K562 (cell line): Measurements from ENCODE around the gene ADAM8. TPM values are rescaled to one million over a fixed set of nuclear protein-coding genes. Genes with fewer than 3 reads are reported as not detected.

Experiments
- ATAC-seq: fragments of 200-7000 bp; cut with Tn5 transposase; 3 replicates; pipeline ENCODE4 v1.9.1; 2020; ENCODE audit warnings: moderate library complexity
- BruUV-seq: library from RNA; stranded (reverse); fragments of 400-500 nt; replicated peaks from 2 replicates; lab custom pipeline; 2021; lab: Mats Ljungman, UMichigan
- CTCF ChIA-PET: fragments of 300-600 bp; formaldehyde crosslinking; extraction: SDS; loops from one replicate; lab custom pipeline; 2021; ENCODE audit warnings: low intra/inter-chr PET ratio; lab: Yijun Ruan, JAX
- POLR2A ChIA-PET: fragments of 300-600, 350-650 bp; sonication (Branson Sonifier 250); formaldehyde crosslinking; extraction: SDS; loops from one replicate; lab custom pipeline; 2021; ENCODE audit warnings: antibody characterized with exemption, inconsistent platforms; lab: Yijun Ruan, JAX
- DNase-seq, 4 experiments: peaks; one replicate each; pipeline versions ENCODE4 v3.0.0 to v3.0.0-alpha.2; 2011 to 2018; ENCODE audit warnings: low spot score in 3 of 4, mixed read lengths in 3 of 4; ENCODE audit errors: extremely low read depth in 1 of 4
- FAIRE-seq: peaks from 2 replicates; lab custom pipeline; 2011; peaks lifted over from hg19 to GRCh38; lab: Jason Lieb, UNC
- H2AFZ ChIP-seq: 2 replicates; pipeline ENCODE4 v1.6.0; 2011; ENCODE audit warnings: low read depth, low read length, control low read depth, inconsistent platforms
- H3K27ac ChIP-seq: fragments of 200-600 bp; 3 replicates; pipeline ENCODE4 v1.8.0; 2011; ENCODE audit warnings: low read depth, mild to moderate bottlenecking, control low read depth, inconsistent platforms, low read length, moderate library complexity, mixed read lengths; ENCODE audit errors: extremely low read depth
- H3K27me3 ChIP-seq, 2 experiments: fragments of 300-600 bp in 1 of 2; 2 replicates in 1 of 2; 3 replicates in 1 of 2; pipeline versions ENCODE4 v1.6.0 to v1.8.0; 2011; ENCODE audit warnings: inconsistent platforms in 2 of 2, low read length in 2 of 2, mild to moderate bottlenecking in 1 of 2, mixed read lengths in 1 of 2, moderate library complexity in 1 of 2; ENCODE audit not compliant: control insufficient read depth in 2 of 2, insufficient read depth in 2 of 2
- H3K36me3 ChIP-seq: fragments of 300-600 bp; 3 replicates; pipeline ENCODE4 v1.8.0; 2011; ENCODE audit warnings: mild to moderate bottlenecking, low read length, inconsistent platforms; ENCODE audit not compliant: control insufficient read depth, insufficient read depth
- H3K4me1 ChIP-seq, 2 experiments: fragments of 200-600 bp in 1 of 2; replicated peaks in 1 of 2; 2 replicates in 1 of 2; 3 replicates in 1 of 2; pipeline versions ENCODE4 v1.5.1 to v1.8.0; 2011; ENCODE audit warnings: inconsistent platforms in 2 of 2, low read length in 2 of 2, mild to moderate bottlenecking in 1 of 2, mixed read lengths in 1 of 2, moderate library complexity in 1 of 2; ENCODE audit not compliant: control insufficient read depth in 2 of 2, insufficient read depth in 2 of 2
- H3K4me2 ChIP-seq: 2 replicates; pipeline ENCODE4 v1.6.1; 2011; ENCODE audit warnings: low read length, control low read depth, inconsistent platforms, mixed read lengths; ENCODE audit not compliant: insufficient read depth
- H3K4me3 ChIP-seq: fragments of 200-600 bp; sonication (generic), shearing (Covaris generic); 2 replicates; pipeline ENCODE4 v1.5.1; 2016; ENCODE audit warnings: control low read depth, inconsistent platforms
- H3K79me2 ChIP-seq: fragments of 200-600 bp; 3 replicates; pipeline ENCODE4 v1.8.0; 2011; ENCODE audit warnings: low read length, inconsistent platforms; ENCODE audit not compliant: control insufficient read depth, insufficient read depth
- H3K9ac ChIP-seq, 2 experiments: 2 replicates each; pipeline versions ENCODE4 v1.6.0 to v1.6.1; 2011; ENCODE audit warnings: low read depth in 2 of 2, low read length in 2 of 2, control low read depth in 1 of 2, inconsistent platforms in 1 of 2, mild to moderate bottlenecking in 1 of 2, mixed read lengths in 1 of 2; ENCODE audit not compliant: insufficient read depth in 1 of 2
- H3K9me1 ChIP-seq: one replicate; pipeline ENCODE4 v1.6.0; 2011; ENCODE audit warnings: inconsistent platforms, mild to moderate bottlenecking, low read length, moderate library complexity; ENCODE audit not compliant: control insufficient read depth, insufficient read depth
- H3K9me3 ChIP-seq: replicated peaks from 2 replicates; pipeline ENCODE4 v1.5.1; 2011; ENCODE audit warnings: low read depth, low read length, inconsistent platforms; ENCODE audit not compliant: control insufficient read depth, insufficient read depth
- H4K20me1 ChIP-seq: replicated peaks from 2 replicates; pipeline ENCODE4 v1.6.1; 2011; ENCODE audit warnings: low read length, inconsistent platforms, mixed read lengths; ENCODE audit not compliant: control insufficient read depth, insufficient read depth
- FOXK2 ChIP-seq, 2 experiments: fragments of 450-650 bp; IDR thresholded peaks in 1 of 2; conservative IDR thresholded peaks in 1 of 2; 2 replicates each; pipeline ENCODE4 v1.6.1; 2016; ENCODE audit warnings: low read depth in 2 of 2, mild to moderate bottlenecking in 1 of 2
- GTF2E2 ChIP-seq: fragments of 200-800 bp; sonication (Bioruptor generic); IDR thresholded peaks from 2 replicates; pipeline ENCODE4 v1.6.1; 2016; ENCODE audit warnings: missing genetic modification characterization, missing compliant biosample characterization
- HNRNPL ChIP-seq: fragments of 200-400 bp; formaldehyde crosslinking; IDR thresholded peaks from 2 replicates; pipeline ENCODE4 v1.6.1; 2017; ENCODE audit warnings: low read depth, mild to moderate bottlenecking, low read length
- JUND ChIP-seq, 2 experiments: IDR thresholded peaks; 2 replicates in 1 of 2; 3 replicates in 1 of 2; pipeline ENCODE4 v1.6.1; 2011; ENCODE audit warnings: borderline replicate concordance in 2 of 2, low read depth in 2 of 2, low read length in 2 of 2, improper control_type of control experiment in 1 of 2, missing biosample characterization in 1 of 2, missing genetic modification characterization in 1 of 2, missing genetic modification reagents in 1 of 2
- KDM4B ChIP-seq, 2 experiments: fragments of 450-650 bp in 1 of 2; sonication (generic) in 1 of 2; IDR thresholded peaks; 2 replicates each; pipeline ENCODE4 v1.6.1; 2016 to 2017; ENCODE audit warnings: borderline replicate concordance in 2 of 2, antibody characterized with exemption in 1 of 2, low read depth in 1 of 2, mild to moderate bottlenecking in 1 of 2
- MBD2 ChIP-seq: sonication (generic); IDR thresholded peaks from 2 replicates; pipeline ENCODE4 v1.6.1; 2016; ENCODE audit warnings: low read depth, borderline replicate concordance
- MEF2D ChIP-seq: conservative IDR thresholded peaks from 2 replicates; pipeline ENCODE4 v1.6.1; 2016; ENCODE audit warnings: low read depth, missing genetic modification characterization, missing compliant biosample characterization
- PHTF2 ChIP-seq: fragments of 250-450 bp; sonication (Bioruptor Pico); IDR thresholded peaks from 2 replicates; pipeline ENCODE4 v1.5.0; 2021; ENCODE audit warnings: mild to moderate bottlenecking
- RBM34 ChIP-seq: fragments of 200-400 bp; formaldehyde crosslinking; IDR thresholded peaks from 2 replicates; pipeline ENCODE4 v1.6.1; 2018; ENCODE audit warnings: low read length, borderline replicate concordance; ENCODE audit not compliant: insufficient read depth
- YBX1 ChIP-seq: fragments of 450-650 bp; IDR thresholded peaks from 2 replicates; pipeline ENCODE4 v1.7.1; 2016; ENCODE audit warnings: mild to moderate bottlenecking
- ZFP30 ChIP-seq: fragments of 250-450 bp; sonication (Bioruptor Pico); IDR thresholded peaks from 2 replicates; pipeline ENCODE4 v1.8.0; 2022; ENCODE audit warnings: moderate library complexity, mild to moderate bottlenecking, inconsistent platforms, borderline replicate concordance
- ZNF175 ChIP-seq: fragments of 200-800 bp; sonication (Bioruptor generic); IDR thresholded peaks from 2 replicates; pipeline ENCODE4 v1.6.1; 2016; ENCODE audit warnings: low read depth, mild to moderate bottlenecking, missing genetic modification characterization, missing compliant biosample characterization
- ZNF253 ChIP-seq: fragments of 250-450 bp; sonication (Bioruptor Pico); conservative IDR thresholded peaks from 2 replicates; pipeline ENCODE4 v1.6.1; 2021; ENCODE audit warnings: mild to moderate bottlenecking
- ZNF764 ChIP-seq: fragments of 250-450 bp; sonication (Bioruptor Pico); IDR thresholded peaks from 2 replicates; pipeline ENCODE4 v1.4.0; 2020; ENCODE audit warnings: low read depth, mild to moderate bottlenecking, moderate library complexity
- WGBS: fragments of 100-300 bp; shearing (Covaris generic); methylation state at CpG from one replicate; pipeline ENCODE4 v1.1.6; 2016; ENCODE audit warnings: low coverage, mixed read lengths; ENCODE audit not compliant: insufficient coverage; ENCODE audit errors: missing lambda C conversion rate; 5-methylcytosine and 5-hydroxymethylcytosine counted together
- in situ Hi-C: fragments of 300-500 bp; cut with MboI; formaldehyde crosslinking; loops from 4 replicates; pipeline ENCODE4 v1.15.0; 2018; ENCODE audit warnings: inconsistent platforms, mixed read lengths
- intact Hi-C: fragments of 100-400 bp; cut with micrococcal nuclease; formaldehyde crosslinking; loops from 2 replicates; pipeline ENCODE4 v1.14.2; 2022
- polyA plus RNA-seq, 8 experiments: library from polyadenylated mRNA; depleted of rRNA in 4 of 8; stranded (reverse) in 5 of 8; unstranded in 3 of 8; fragments of >200 nt; fragmentation: Nextera tagmentation in 2 of 8; fragmentation: Illumina TruSeq in 1 of 8; extraction: Ambion mirVana in 2 of 8; extraction: Trizol in 1 of 8; gene quantifications; 2 replicates each; pipeline versions ENCODE4 v1.2.1 to v1.2.3, GENCODE V29; 2011 to 2014; ENCODE audit warnings: inconsistent platforms in 1 of 8, missing spikeins in 1 of 8
- total RNA-seq, 7 experiments: library from RNA; depleted of rRNA in 6 of 7; stranded (reverse); fragments of >200 nt in 6 of 7; fragmentation: Illumina TruSeq in 2 of 7; extraction: Trizol in 2 of 7; gene quantifications; 2 replicates each; pipeline versions ENCODE4 v1.2.1 to v1.2.3, GENCODE V29; 2011 to 2021; ENCODE audit warnings: low replicate concordance in 1 of 7
- TF ChIP-seq, protein P1 (sequence below): sonication (generic); formaldehyde crosslinking; IDR thresholded peaks from 2 replicates; pipeline ENCODE4 v1.8.1; 2022; ENCODE audit warnings: missing genetic modification reagents
- TF ChIP-seq, protein P2 (sequence below): IDR thresholded peaks from 2 replicates; pipeline ENCODE4 v1.6.1; 2016; ENCODE audit warnings: missing genetic modification characterization, missing compliant biosample characterization

Gene ADAM8
- total and polyA plus RNA-seq, 9 of the 15 experiments (the other 6 are each of a cell fraction or from before 2014, with no cell fraction given): 0.07 to 7.0 (median 1.1) TPM

DNA sequence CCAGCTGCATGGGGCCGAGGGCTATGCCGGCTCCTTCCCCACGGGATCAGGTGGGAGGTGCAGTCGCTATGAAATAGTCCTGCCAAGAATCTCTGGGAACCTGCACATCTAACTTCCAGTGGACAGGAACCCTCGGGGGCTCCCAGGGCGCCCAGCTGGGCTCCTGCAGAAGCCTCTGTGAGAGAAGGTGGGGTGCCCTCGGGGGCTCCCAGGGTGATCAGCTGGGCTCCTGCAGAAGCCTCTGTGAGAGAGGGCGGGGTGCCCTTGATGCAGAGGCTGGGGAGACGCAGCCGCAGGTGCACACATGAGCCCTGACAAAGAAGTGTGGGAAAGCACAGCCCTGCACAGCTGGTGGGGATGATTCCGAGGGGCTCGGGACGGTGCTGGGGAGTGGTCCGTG lies 33.1 kb downstream of the ADAM8 start:
- peak overlapping the region in 1 of 2 experiments; percentile 45; a peak in 1 of 4 replicates for H3K9ac ChIP-seq
- H3K27ac ChIP-seq: no peak overlapping the region
- H3K9me1 ChIP-seq: no peaks in the 10 kb centered on the region
- no peaks in the 10 kb centered on the region for H3K36me3 ChIP-seq
- DNase-seq (no peak), ATAC-seq (no peak)
- CTCF ChIA-PET: no interaction called here
- no peak overlapping the region for H3K4me2 ChIP-seq
- intact Hi-C loops: no loop called here
- POLR2A ChIA-PET: no interaction called here
- 62% methylated on average over 10 of the region's 14 CpGs for WGBS
- H4K20me1 ChIP-seq: no peaks in the 10 kb centered on the region
- TF ChIP-seq MBD2: no peak
- TF ChIP-seq GTF2E2 (tag): no peak
- no peak for TF ChIP-seq ZNF764 (CRISPR knock-in tag)
- TF ChIP-seq ZNF253: no peak
- TF ChIP-seq MEF2D: no peak
- no peak for TF ChIP-seq KDM4B (IDR thresholded peaks at IDR 0.05; ENCODE audit: borderline replicate concordance in 2 of 2, low read depth in 1 of 2)
- TF ChIP-seq PHTF2: no peak
- no peak for TF ChIP-seq RBM34
- no peak for TF ChIP-seq ZNF175 (CRISPR knock-in tag)
- TF ChIP-seq YBX1: no peak
- TF ChIP-seq, protein P1, sequence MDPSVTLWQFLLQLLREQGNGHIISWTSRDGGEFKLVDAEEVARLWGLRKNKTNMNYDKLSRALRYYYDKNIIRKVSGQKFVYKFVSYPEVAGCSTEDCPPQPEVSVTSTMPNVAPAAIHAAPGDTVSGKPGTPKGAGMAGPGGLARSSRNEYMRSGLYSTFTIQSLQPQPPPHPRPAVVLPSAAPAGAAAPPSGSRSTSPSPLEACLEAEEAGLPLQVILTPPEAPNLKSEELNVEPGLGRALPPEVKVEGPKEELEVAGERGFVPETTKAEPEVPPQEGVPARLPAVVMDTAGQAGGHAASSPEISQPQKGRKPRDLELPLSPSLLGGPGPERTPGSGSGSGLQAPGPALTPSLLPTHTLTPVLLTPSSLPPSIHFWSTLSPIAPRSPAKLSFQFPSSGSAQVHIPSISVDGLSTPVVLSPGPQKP (CRISPR knock-in tag): no peak
- TF ChIP-seq, protein P2, sequence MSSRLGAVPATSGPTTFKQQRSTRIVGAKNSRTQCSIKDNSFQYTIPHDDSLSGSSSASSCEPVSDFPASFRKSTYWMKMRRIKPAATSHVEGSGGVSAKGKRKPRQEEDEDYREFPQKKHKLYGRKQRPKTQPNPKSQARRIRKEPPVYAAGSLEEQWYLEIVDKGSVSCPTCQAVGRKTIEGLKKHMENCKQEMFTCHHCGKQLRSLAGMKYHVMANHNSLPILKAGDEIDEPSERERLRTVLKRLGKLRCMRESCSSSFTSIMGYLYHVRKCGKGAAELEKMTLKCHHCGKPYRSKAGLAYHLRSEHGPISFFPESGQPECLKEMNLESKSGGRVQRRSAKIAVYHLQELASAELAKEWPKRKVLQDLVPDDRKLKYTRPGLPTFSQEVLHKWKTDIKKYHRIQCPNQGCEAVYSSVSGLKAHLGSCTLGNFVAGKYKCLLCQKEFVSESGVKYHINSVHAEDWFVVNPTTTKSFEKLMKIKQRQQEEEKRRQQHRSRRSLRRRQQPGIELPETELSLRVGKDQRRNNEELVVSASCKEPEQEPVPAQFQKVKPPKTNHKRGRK (tag): no peak
- no peak for TF ChIP-seq HNRNPL
- no peak for TF ChIP-seq ZFP30 (CRISPR knock-in tag)
- TF ChIP-seq FOXK2 (conservative IDR thresholded peaks at IDR 0.05 in 1 of 2, IDR thresholded peaks at IDR 0.05 in 1 of 2; ENCODE audit: low read depth in 2 of 2): no peak
- TF ChIP-seq JUND (IDR thresholded peaks at IDR 0.05; ENCODE audit: borderline replicate concordance, low read depth, low read length): no peak
- TF ChIP-seq JUND (tag; IDR thresholded peaks at IDR 0.05; ENCODE audit: borderline replicate concordance, low read depth, low read length): no peak
- TF ChIP-seq, all 486 proteins: peak for 0
- Histone ChIP-seq H3K9me3 (no peaks in the 10 kb centered on the region), H3K79me2 (no peaks in the 10 kb centered on the region), H2AFZ (no peak overlapping the region), H3K4me1 (peaks cover 34 to 84% of the 10 kb centered on the region in 2 experiments), H3K4me3 (no peak overlapping the region), H3K27me3 (no peaks in the 10 kb centered on the region; a peak in 1 of 5 replicates)
- BruUV-seq: no TSS peak
- FAIRE-seq: no peak
- in situ Hi-C loops: no loop called here
